PC-9 (cell line): ENCODE results near the gene APRT. TPM values are rescaled to one million over a fixed set of nuclear protein-coding genes. Genes with fewer than 3 reads are reported as not detected.

Experiments used
- BruUV-seq: library from RNA; stranded (reverse); fragments of 400-500 nt; replicated peaks from 2 replicates; lab custom pipeline; 2021; lab: Mats Ljungman, UMichigan
- CTCF ChIA-PET: fragments of 300-600 bp; sonication (Branson Sonifier 250); formaldehyde crosslinking; loops from one replicate; lab custom pipeline; 2022; ENCODE audit warnings: antibody characterized with exemption; lab: Charles Lee
- POLR2A ChIA-PET: fragments of 300-600 bp; sonication (Branson Sonifier 250); formaldehyde crosslinking; loops from one replicate; lab custom pipeline; 2022; ENCODE audit warnings: antibody characterized with exemption; ENCODE audit not compliant: unreplicated experiment; lab: Charles Lee
- DNase-seq, 2 experiments: peaks; one replicate each; pipeline versions ENCODE4 v3.0.0 to v3.0.0-alpha.2; 2015 to 2022; ENCODE audit warnings: mixed read lengths in 1 of 2
- H2AFZ ChIP-seq: fragments of 200-600 bp; sonication (generic); 2 replicates; pipeline ENCODE4 v1.8.1; 2017; ENCODE audit warnings: antibody characterized with exemption
- H3F3A ChIP-seq: fragments of 200-600 bp; sonication (generic); 2 replicates; pipeline ENCODE4 v1.8.1; 2017; ENCODE audit warnings: antibody characterized with exemption, mild to moderate bottlenecking, low read depth; ENCODE audit not compliant: insufficient read depth
- H3K27ac ChIP-seq: fragments of 200-600 bp; sonication (generic); 2 replicates; pipeline ENCODE4 v1.6.1; 2016; ENCODE audit warnings: mixed run types
- H3K27me3 ChIP-seq: fragments of 200-600 bp; sonication (generic); 2 replicates; pipeline ENCODE4 v1.6.1; 2016; ENCODE audit warnings: low read depth, mixed run types; ENCODE audit not compliant: insufficient read depth
- H3K36me3 ChIP-seq: fragments of 200-600 bp; sonication (generic); 2 replicates; pipeline ENCODE4 v1.6.1; 2016; ENCODE audit warnings: low read depth, mixed run types
- H3K4me1 ChIP-seq: fragments of 200-600 bp; sonication (generic); replicated peaks from 2 replicates; pipeline ENCODE4 v1.6.1; 2016; ENCODE audit warnings: mixed run types; ENCODE audit not compliant: insufficient read depth
- H3K4me2 ChIP-seq: fragments of 200-600 bp; sonication (generic); 2 replicates; pipeline ENCODE4 v1.6.1; 2017; ENCODE audit warnings: mixed run types
- H3K4me3 ChIP-seq: fragments of 200-600 bp; sonication (generic); 2 replicates; pipeline ENCODE4 v1.6.1; 2016; ENCODE audit warnings: mixed run types
- H3K79me2 ChIP-seq: fragments of 200-600 bp; sonication (generic); 2 replicates; pipeline ENCODE4 v1.6.1; 2017; ENCODE audit warnings: low read depth, mixed run types
- H3K9me2 ChIP-seq: fragments of 200-600 bp; sonication (generic); 2 replicates; pipeline ENCODE4 v1.8.1; 2017; ENCODE audit warnings: mild to moderate bottlenecking; ENCODE audit not compliant: insufficient read depth
- H3K9me3 ChIP-seq: fragments of 200-600 bp; sonication (generic); 2 replicates; pipeline ENCODE4 v1.8.1; 2016; ENCODE audit warnings: low read depth; ENCODE audit not compliant: insufficient read depth
- H4K20me1 ChIP-seq: fragments of 200-600 bp; sonication (generic); 2 replicates; pipeline ENCODE4 v1.8.1; 2017; ENCODE audit not compliant: insufficient read depth
- EZH2 ChIP-seq: fragments of 200-600 bp; sonication (generic); IDR thresholded peaks from 2 replicates; pipeline ENCODE4 v1.8.0; 2017; ENCODE audit warnings: antibody characterized with exemption, low read depth
- intact Hi-C: fragments of 100-400 bp; cut with micrococcal nuclease; formaldehyde crosslinking; loops from one replicate; pipeline ENCODE4 v1.10.0; 2022; ENCODE audit not compliant: unreplicated experiment
- total RNA-seq: library from RNA; stranded (reverse); gene quantifications from 2 replicates; pipeline ENCODE4 v1.2.3, GENCODE V29; 2021
- TF ChIP-seq, protein P1 (sequence below): fragments of 200-600 bp; sonication (generic); conservative IDR thresholded peaks from 2 replicates; pipeline ENCODE4 v1.6.1; 2017; ENCODE audit warnings: mixed run types, antibody characterized with exemption, mild to moderate bottlenecking, moderate library complexity

APRT gene
- total RNA-seq, 1 experiment from 2014 or later = 213 TPM

DNA sequence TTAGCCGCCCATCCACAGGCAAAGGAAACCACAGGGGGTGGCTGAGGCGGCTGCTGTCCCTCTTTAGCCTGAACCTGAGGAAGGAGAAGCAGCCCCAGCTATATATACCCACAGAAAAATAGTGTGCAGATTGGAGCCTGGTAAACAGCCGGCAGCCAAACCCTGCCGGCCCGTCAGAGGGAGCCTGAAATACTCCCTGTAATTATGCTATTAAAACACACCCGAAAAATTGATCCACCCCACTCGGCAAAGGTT, 33.5 kb downstream of the APRT start:
- ChIA-PET CTCF (no interaction called here), POLR2A (no interaction called here)
- peaks cover 82% of the 10 kb centered on the region for H4K20me1 ChIP-seq
- no peaks in the 10 kb centered on the region for H3K36me3 ChIP-seq
- BruUV-seq = no TSS peak
- peaks cover 97% of the 10 kb centered on the region for H3K79me2 ChIP-seq
- H3K9me2 ChIP-seq = no peaks in the 10 kb centered on the region
- no peak overlapping the region for H3K4me2 ChIP-seq
- H2AFZ ChIP-seq = no peak overlapping the region
- intact Hi-C loops = no loop called here
- no peaks in the 10 kb centered on the region for H3K9me3 ChIP-seq
- DNase-seq = no peak
- H3K4me1 ChIP-seq = peaks cover 53% of the 10 kb centered on the region
- no peaks in the 10 kb centered on the region for H3K27me3 ChIP-seq
- H3K4me3 ChIP-seq = no peak overlapping the region
- H3K27ac ChIP-seq = no peak overlapping the region
- TF ChIP-seq, protein P1, sequence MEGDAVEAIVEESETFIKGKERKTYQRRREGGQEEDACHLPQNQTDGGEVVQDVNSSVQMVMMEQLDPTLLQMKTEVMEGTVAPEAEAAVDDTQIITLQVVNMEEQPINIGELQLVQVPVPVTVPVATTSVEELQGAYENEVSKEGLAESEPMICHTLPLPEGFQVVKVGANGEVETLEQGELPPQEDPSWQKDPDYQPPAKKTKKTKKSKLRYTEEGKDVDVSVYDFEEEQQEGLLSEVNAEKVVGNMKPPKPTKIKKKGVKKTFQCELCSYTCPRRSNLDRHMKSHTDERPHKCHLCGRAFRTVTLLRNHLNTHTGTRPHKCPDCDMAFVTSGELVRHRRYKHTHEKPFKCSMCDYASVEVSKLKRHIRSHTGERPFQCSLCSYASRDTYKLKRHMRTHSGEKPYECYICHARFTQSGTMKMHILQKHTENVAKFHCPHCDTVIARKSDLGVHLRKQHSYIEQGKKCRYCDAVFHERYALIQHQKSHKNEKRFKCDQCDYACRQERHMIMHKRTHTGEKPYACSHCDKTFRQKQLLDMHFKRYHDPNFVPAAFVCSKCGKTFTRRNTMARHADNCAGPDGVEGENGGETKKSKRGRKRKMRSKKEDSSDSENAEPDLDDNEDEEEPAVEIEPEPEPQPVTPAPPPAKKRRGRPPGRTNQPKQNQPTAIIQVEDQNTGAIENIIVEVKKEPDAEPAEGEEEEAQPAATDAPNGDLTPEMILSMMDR = no peak
- no peak for TF ChIP-seq EZH2
- peaks cover 32% of the 10 kb centered on the region; the same call in 1 of the 2 replicates for H3F3A ChIP-seq

GRCh38 chr16:88777471-88778270, 34.1 kb downstream of the APRT start:
- no peaks in the 10 kb centered on the region for H3K9me2 ChIP-seq
- no peaks in the 10 kb centered on the region for H3K9me3 ChIP-seq
- peaks cover 80% of the 10 kb centered on the region for H4K20me1 ChIP-seq
- ChIA-PET CTCF (no interaction called here), POLR2A (no interaction called here)
- H3F3A ChIP-seq = peaks cover 31% of the 10 kb centered on the region; the same call in 1 of the 2 replicates
- H2AFZ ChIP-seq = no peak overlapping the region
- BruUV-seq = no TSS peak
- H3K4me3 ChIP-seq = no peak overlapping the region
- no peaks in the 10 kb centered on the region for H3K36me3 ChIP-seq
- H3K27ac ChIP-seq = no peak overlapping the region
- no peak overlapping the region for H3K4me2 ChIP-seq
- no peaks in the 10 kb centered on the region for H3K27me3 ChIP-seq
- intact Hi-C loops = no loop called here
- peaks cover 53% of the 10 kb centered on the region for H3K4me1 ChIP-seq
- H3K79me2 ChIP-seq = peaks cover 95% of the 10 kb centered on the region
- no peak for DNase-seq
- TF ChIP-seq, protein P1 = no peak
- TF ChIP-seq EZH2 = no peak

- ChIA-PET CTCF (no interaction called here), POLR2A (interaction anchor here (0.7 kb wide), 1 partner anchor 15 kb away, joined by 11 read pairs; no protein-coding TSS in a partner anchor)
- Histone ChIP-seq H3K4me1 (peaks cover 50% of the 10 kb centered on the region), H3K4me3 (no peak overlapping the region), H3K9me2 (no peaks in the 10 kb centered on the region), H3F3A (peaks cover 28% of the 10 kb centered on the region), H3K27me3 (no peaks in the 10 kb centered on the region), H2AFZ (no peak overlapping the region), H3K27ac (no peak overlapping the region), H3K9me3 (no peaks in the 10 kb centered on the region), H3K79me2 (peaks cover 91% of the 10 kb centered on the region), H3K36me3 (no peaks in the 10 kb centered on the region), H4K20me1 (peaks cover 72% of the 10 kb centered on the region), H3K4me2 (no peak overlapping the region)
- intact Hi-C loops = no loop called here
- no TSS peak for BruUV-seq
- DNase-seq = no peak
- TF ChIP-seq, protein P1 = no peak
- no peak for TF ChIP-seq EZH2
Measured at GRCh38 chr16:88775825-88776224, 35.9 kb downstream of the APRT start.
